GM23338 (cell line): ENCODE data around the gene TPH2. TPM values are rescaled to one million over a fixed set of nuclear protein-coding genes. Genes with fewer than 3 reads are reported as not detected.
A peak's percentile ranks its signal among the peaks of the same experiment; 100 is the strongest.

Experiments used
- ATAC-seq: fragments of 200-7000 bp; cut with Tn5 transposase; 3 replicates; pipeline ENCODE4 v1.9.1; 2020
- DNase-seq: peaks from one replicate; pipeline ENCODE4 v3.0.0-alpha.2; 2015; ENCODE audit warnings: low spot score
- H2AFZ ChIP-seq: fragments of 200-600 bp; sonication (generic); 2 replicates; pipeline ENCODE4 v1.8.0; 2016; ENCODE audit warnings: antibody characterized with exemption, mild to moderate bottlenecking, moderate library complexity
- H3F3A ChIP-seq: fragments of 200-600 bp; sonication (generic); replicated peaks from 2 replicates; pipeline ENCODE4 v1.8.0; 2017; ENCODE audit warnings: antibody characterized with exemption, mixed run types, low read depth
- H3K27ac ChIP-seq: fragments of 200-600 bp; sonication (generic); 2 replicates; pipeline ENCODE4 v1.6.1; 2016; ENCODE audit warnings: low read depth
- H3K27me3 ChIP-seq: fragments of 200-600 bp; sonication (generic); 2 replicates; pipeline ENCODE4 v1.8.0; 2016; ENCODE audit warnings: mild to moderate bottlenecking, mixed run types, moderate library complexity; ENCODE audit not compliant: insufficient read depth
- H3K36me3 ChIP-seq: fragments of 200-600 bp; sonication (generic); 2 replicates; pipeline ENCODE4 v1.8.0; 2016; ENCODE audit warnings: mild to moderate bottlenecking; ENCODE audit not compliant: insufficient read depth
- H3K4me1 ChIP-seq: fragments of 200-600 bp; sonication (generic); 2 replicates; pipeline ENCODE4 v1.8.0; 2016; ENCODE audit warnings: mild to moderate bottlenecking, moderate library complexity; ENCODE audit not compliant: insufficient read depth
- H3K4me2 ChIP-seq: fragments of 200-600 bp; sonication (generic); 2 replicates; pipeline ENCODE4 v1.7.1; 2017; ENCODE audit warnings: mixed run types
- H3K4me3 ChIP-seq: fragments of 200-600 bp; sonication (generic); 2 replicates; pipeline ENCODE4 v1.6.1; 2016; ENCODE audit warnings: mixed run types
- H3K79me2 ChIP-seq: fragments of 200-600 bp; sonication (generic); replicated peaks from 2 replicates; pipeline ENCODE4 v1.8.0; 2017; ENCODE audit warnings: mild to moderate bottlenecking; ENCODE audit not compliant: insufficient read depth
- H3K9me2 ChIP-seq: fragments of 200-600 bp; sonication (generic); 2 replicates; pipeline ENCODE4 v1.8.0; 2017; ENCODE audit not compliant: insufficient read depth
- H4K20me1 ChIP-seq: fragments of 200-600 bp; sonication (generic); replicated peaks from 2 replicates; pipeline ENCODE4 v1.8.0; 2017; ENCODE audit warnings: mild to moderate bottlenecking; ENCODE audit not compliant: insufficient read depth
- H3K27ac Mint-ChIP-seq: 2 replicates; pipeline ENCODE4 v1.8.0; 2020; ENCODE audit warnings: inconsistent platforms, mild to moderate bottlenecking, moderate library complexity, mixed read lengths
- H3K27me3 Mint-ChIP-seq: 3 replicates; pipeline ENCODE4 v1.8.0; 2022; ENCODE audit warnings: low read depth, mild to moderate bottlenecking, moderate library complexity, mixed read lengths, inconsistent platforms; ENCODE audit not compliant: insufficient read depth, poor library complexity
- H3K36me3 Mint-ChIP-seq: 3 replicates; pipeline ENCODE4 v1.8.0; 2021; ENCODE audit warnings: low read depth, mild to moderate bottlenecking, inconsistent platforms, moderate library complexity, mixed read lengths
- H3K4me1 Mint-ChIP-seq: 3 replicates; pipeline ENCODE4 v1.8.0; 2020; ENCODE audit warnings: mild to moderate bottlenecking, inconsistent platforms, mixed read lengths
- H3K4me3 Mint-ChIP-seq: 3 replicates; pipeline ENCODE4 v1.8.0; 2021; ENCODE audit warnings: moderate library complexity, mild to moderate bottlenecking, inconsistent platforms, mixed read lengths
- H3K9me3 Mint-ChIP-seq: 3 replicates; pipeline ENCODE4 v1.8.0; 2020; ENCODE audit warnings: moderate library complexity, mild to moderate bottlenecking, inconsistent platforms, mixed read lengths
- CREB1 ChIP-seq: fragments of 250-450 bp; sonication (Bioruptor Pico); IDR thresholded peaks from 2 replicates; pipeline ENCODE4 v1.5.0; 2020; ENCODE audit warnings: low read depth, mild to moderate bottlenecking, moderate library complexity
- JUNB ChIP-seq: IDR thresholded peaks from one replicate; pipeline ENCODE4 v1.6.1; 2016; ENCODE audit warnings: antibody characterized with exemption; ENCODE audit not compliant: unreplicated experiment
- STAT1 ChIP-seq: IDR thresholded peaks from one replicate; pipeline ENCODE4 v1.6.1; 2016; ENCODE audit warnings: antibody characterized with exemption; ENCODE audit not compliant: unreplicated experiment
- ZNF331 ChIP-seq: fragments of 250-450 bp; sonication (Bioruptor Pico); IDR thresholded peaks from 2 replicates; pipeline ENCODE4 v1.5.0; 2020; ENCODE audit warnings: low read depth, mild to moderate bottlenecking, moderate library complexity
- polyA plus RNA-seq: library from polyadenylated mRNA; unstranded; fragments of >200 nt; fragmentation: Nextera tagmentation; extraction: Ambion mirVana; gene quantifications from 2 replicates; pipeline ENCODE4 v1.2.1, GENCODE V29; 2016
- total RNA-seq: library from RNA; depleted of rRNA; stranded (reverse); fragments of >200 nt; shearing (Covaris generic); gene quantifications from 2 replicates; pipeline ENCODE4 v1.2.3, GENCODE V29; 2014
- TF ChIP-seq, protein P1 (sequence below): fragments of 250-450 bp; sonication (Bioruptor Pico); IDR thresholded peaks from 2 replicates; pipeline ENCODE4 v1.5.0; 2020; ENCODE audit warnings: mild to moderate bottlenecking, moderate library complexity
- TF ChIP-seq, protein P2 (sequence below): IDR thresholded peaks from 2 replicates; pipeline ENCODE4 v1.6.1; 2016; ENCODE audit warnings: antibody characterized with exemption
- TF ChIP-seq, protein P3 (sequence below), 2 experiments: fragments of 200-600 bp in 1 of 2; sonication (generic) in 1 of 2; conservative IDR thresholded peaks; 2 replicates each; pipeline versions ENCODE4 v1.5.1 to v1.6.1; 2016 to 2017; ENCODE audit warnings: antibody characterized with exemption in 2 of 2, low read depth in 2 of 2, mild to moderate bottlenecking in 2 of 2, moderate library complexity in 1 of 2

Gene TPH2
- total and polyA plus RNA-seq, 2 experiments from 2014 or later, result 0.94 to 1.4 TPM

DNA sequence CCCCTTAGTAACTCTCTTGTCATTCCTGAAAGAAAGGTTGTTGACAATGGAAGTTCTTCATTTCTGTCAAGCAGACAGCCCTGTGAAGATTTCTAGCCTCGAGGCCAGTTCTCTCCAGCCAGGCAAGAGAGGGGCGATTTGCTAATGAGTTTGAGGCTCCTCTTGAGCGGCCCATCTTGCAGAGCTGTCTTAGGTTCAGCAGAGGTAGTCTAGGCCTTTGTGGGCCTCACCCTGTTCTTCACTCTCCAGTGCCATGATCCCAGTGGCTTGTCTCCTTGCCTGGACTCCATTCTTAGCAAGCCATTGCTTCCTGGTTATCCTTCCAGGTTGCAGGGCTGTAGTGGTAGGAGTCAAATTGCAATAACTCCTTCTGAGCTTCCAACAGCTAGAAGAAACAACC lies 9.7 kb downstream of the TPH2 start:
- Histone ChIP-seq H3K27me3 (no peaks in the 10 kb centered on the region), H3K4me1 (peaks cover 54% of the 10 kb centered on the region), H3K36me3 (no peaks in the 10 kb centered on the region), H3K27ac (peak overlapping the region; percentile 98), H3K4me3 (peak overlapping the region; percentile 5; the same call in 1 of the 2 replicates), H2AFZ (no peak overlapping the region), H3K79me2 (no peaks in the 10 kb centered on the region), H3F3A (peaks cover 8% of the 10 kb centered on the region), H4K20me1 (no peaks in the 10 kb centered on the region), H3K9me2 (no peaks in the 10 kb centered on the region; the same call in 1 of the 2 replicates), H3K4me2 (peak overlapping the region; percentile 22)
- ATAC-seq, result peak; percentile 49
- H3K27ac Mint-ChIP-seq, result peak overlapping the region; percentile 98
- DNase-seq, result peak; percentile 37
- H3K9me3 Mint-ChIP-seq, result no peaks in the 10 kb centered on the region
- peak overlapping the region; percentile 45 for H3K4me3 Mint-ChIP-seq
- peaks cover 81% of the 10 kb centered on the region for H3K4me1 Mint-ChIP-seq
- H3K27me3 Mint-ChIP-seq, result peaks cover 2% of the 10 kb centered on the region
- TF ChIP-seq, protein P1, sequence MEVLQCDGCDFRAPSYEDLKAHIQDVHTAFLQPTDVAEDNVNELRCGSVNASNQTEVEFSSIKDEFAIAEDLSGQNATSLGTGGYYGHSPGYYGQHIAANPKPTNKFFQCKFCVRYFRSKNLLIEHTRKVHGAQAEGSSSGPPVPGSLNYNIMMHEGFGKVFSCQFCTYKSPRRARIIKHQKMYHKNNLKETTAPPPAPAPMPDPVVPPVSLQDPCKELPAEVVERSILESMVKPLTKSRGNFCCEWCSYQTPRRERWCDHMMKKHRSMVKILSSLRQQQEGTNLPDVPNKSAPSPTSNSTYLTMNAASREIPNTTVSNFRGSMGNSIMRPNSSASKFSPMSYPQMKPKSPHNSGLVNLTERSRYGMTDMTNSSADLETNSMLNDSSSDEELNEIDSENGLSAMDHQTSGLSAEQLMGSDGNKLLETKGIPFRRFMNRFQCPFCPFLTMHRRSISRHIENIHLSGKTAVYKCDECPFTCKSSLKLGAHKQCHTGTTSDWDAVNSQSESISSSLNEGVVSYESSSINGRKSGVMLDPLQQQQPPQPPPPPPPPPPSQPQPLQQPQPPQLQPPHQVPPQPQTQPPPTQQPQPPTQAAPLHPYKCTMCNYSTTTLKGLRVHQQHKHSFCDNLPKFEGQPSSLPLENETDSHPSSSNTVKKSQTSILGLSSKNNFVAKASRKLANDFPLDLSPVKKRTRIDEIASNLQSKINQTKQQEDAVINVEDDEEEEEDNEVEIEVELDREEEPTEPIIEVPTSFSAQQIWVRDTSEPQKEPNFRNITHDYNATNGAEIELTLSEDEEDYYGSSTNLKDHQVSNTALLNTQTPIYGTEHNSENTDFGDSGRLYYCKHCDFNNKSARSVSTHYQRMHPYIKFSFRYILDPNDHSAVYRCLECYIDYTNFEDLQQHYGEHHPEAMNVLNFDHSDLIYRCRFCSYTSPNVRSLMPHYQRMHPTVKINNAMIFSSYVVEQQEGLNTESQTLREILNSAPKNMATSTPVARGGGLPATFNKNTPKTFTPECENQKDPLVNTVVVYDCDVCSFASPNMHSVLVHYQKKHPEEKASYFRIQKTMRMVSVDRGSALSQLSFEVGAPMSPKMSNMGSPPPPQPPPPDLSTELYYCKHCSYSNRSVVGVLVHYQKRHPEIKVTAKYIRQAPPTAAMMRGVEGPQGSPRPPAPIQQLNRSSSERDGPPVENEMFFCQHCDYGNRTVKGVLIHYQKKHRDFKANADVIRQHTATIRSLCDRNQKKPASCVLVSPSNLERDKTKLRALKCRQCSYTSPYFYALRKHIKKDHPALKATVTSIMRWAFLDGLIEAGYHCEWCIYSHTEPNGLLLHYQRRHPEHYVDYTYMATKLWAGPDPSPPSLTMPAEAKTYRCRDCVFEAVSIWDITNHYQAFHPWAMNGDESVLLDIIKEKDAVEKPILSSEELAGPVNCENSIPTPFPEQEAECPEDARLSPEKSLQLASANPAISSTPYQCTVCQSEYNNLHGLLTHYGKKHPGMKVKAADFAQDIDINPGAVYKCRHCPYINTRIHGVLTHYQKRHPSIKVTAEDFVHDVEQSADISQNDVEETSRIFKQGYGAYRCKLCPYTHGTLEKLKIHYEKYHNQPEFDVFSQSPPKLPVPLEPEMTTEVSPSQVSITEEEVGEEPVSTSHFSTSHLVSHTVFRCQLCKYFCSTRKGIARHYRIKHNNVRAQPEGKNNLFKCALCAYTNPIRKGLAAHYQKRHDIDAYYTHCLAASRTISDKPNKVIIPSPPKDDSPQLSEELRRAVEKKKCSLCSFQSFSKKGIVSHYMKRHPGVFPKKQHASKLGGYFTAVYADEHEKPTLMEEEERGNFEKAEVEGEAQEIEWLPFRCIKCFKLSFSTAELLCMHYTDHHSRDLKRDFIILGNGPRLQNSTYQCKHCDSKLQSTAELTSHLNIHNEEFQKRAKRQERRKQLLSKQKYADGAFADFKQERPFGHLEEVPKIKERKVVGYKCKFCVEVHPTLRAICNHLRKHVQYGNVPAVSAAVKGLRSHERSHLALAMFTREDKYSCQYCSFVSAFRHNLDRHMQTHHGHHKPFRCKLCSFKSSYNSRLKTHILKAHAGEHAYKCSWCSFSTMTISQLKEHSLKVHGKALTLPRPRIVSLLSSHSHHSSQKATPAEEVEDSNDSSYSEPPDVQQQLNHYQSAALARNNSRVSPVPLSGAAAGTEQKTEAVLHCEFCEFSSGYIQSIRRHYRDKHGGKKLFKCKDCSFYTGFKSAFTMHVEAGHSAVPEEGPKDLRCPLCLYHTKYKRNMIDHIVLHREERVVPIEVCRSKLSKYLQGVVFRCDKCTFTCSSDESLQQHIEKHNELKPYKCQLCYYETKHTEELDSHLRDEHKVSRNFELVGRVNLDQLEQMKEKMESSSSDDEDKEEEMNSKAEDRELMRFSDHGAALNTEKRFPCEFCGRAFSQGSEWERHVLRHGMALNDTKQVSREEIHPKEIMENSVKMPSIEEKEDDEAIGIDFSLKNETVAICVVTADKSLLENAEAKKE, result peak; percentile 22; the same call in 1 of the 2 replicates
- TF ChIP-seq ZNF331 (CRISPR knock-in tag), result no peak
- no peaks in the 10 kb centered on the region for H3K36me3 Mint-ChIP-seq

DNA sequence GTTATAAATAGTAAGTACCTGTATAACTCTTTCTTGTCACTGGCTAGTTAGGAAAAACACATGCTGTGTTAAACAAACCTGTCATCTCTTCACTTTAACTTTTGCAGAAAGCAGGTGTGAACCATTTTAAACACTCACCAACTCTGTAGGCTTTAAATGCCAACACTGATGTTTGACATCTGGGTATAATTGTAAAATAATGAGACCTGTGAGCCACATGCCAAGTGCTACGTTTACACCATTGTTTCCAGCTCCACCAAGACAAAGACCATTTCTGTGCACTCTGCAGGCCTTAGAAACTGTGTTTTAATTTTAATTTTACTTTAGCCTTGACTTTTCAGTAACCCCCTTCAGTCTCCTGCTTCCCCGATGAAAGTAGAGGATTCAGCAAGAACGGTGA lies 11.0 kb downstream of the TPH2 start:
- H3K4me3 Mint-ChIP-seq, result peak overlapping the region; percentile 10; the same call in 1 of the 3 replicates
- H3K27ac ChIP-seq, result peak overlapping the region; percentile 98
- no peaks in the 10 kb centered on the region; the same call in 1 of the 2 replicates for H3K9me2 ChIP-seq
- no peaks in the 10 kb centered on the region for H4K20me1 ChIP-seq
- H3K27me3 ChIP-seq, result no peaks in the 10 kb centered on the region
- peak overlapping the region; percentile 1 for H3K4me2 ChIP-seq
- no peaks in the 10 kb centered on the region for H3K79me2 ChIP-seq
- H3K36me3 Mint-ChIP-seq, result no peaks in the 10 kb centered on the region
- H3K4me1 ChIP-seq, result peaks cover 56% of the 10 kb centered on the region
- H3K9me3 Mint-ChIP-seq, result no peaks in the 10 kb centered on the region
- H3F3A ChIP-seq, result peaks cover 8% of the 10 kb centered on the region
- H3K36me3 ChIP-seq, result no peaks in the 10 kb centered on the region
- ATAC-seq (no peak), DNase-seq (no peak)
- H3K27me3 Mint-ChIP-seq, result peaks cover 2% of the 10 kb centered on the region
- peaks cover 85% of the 10 kb centered on the region for H3K4me1 Mint-ChIP-seq
- no peak overlapping the region for H3K4me3 ChIP-seq
- H2AFZ ChIP-seq, result no peak overlapping the region
- H3K27ac Mint-ChIP-seq, result peak overlapping the region; percentile 93
- TF ChIP-seq STAT1 (no peak), JUNB (no peak), CREB1 (CRISPR knock-in tag) (no peak)
- TF ChIP-seq, protein P2, sequence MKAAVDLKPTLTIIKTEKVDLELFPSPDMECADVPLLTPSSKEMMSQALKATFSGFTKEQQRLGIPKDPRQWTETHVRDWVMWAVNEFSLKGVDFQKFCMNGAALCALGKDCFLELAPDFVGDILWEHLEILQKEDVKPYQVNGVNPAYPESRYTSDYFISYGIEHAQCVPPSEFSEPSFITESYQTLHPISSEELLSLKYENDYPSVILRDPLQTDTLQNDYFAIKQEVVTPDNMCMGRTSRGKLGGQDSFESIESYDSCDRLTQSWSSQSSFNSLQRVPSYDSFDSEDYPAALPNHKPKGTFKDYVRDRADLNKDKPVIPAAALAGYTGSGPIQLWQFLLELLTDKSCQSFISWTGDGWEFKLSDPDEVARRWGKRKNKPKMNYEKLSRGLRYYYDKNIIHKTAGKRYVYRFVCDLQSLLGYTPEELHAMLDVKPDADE, result no peak
- TF ChIP-seq, protein P3, sequence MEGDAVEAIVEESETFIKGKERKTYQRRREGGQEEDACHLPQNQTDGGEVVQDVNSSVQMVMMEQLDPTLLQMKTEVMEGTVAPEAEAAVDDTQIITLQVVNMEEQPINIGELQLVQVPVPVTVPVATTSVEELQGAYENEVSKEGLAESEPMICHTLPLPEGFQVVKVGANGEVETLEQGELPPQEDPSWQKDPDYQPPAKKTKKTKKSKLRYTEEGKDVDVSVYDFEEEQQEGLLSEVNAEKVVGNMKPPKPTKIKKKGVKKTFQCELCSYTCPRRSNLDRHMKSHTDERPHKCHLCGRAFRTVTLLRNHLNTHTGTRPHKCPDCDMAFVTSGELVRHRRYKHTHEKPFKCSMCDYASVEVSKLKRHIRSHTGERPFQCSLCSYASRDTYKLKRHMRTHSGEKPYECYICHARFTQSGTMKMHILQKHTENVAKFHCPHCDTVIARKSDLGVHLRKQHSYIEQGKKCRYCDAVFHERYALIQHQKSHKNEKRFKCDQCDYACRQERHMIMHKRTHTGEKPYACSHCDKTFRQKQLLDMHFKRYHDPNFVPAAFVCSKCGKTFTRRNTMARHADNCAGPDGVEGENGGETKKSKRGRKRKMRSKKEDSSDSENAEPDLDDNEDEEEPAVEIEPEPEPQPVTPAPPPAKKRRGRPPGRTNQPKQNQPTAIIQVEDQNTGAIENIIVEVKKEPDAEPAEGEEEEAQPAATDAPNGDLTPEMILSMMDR (conservative IDR thresholded peaks at IDR 0.05; ENCODE audit: low read depth in 2 of 2), result no peak
